Measurements from ENCODE around the gene WDR88.

Gene WDR88

GRCh38 chr19:33132021-33132420, at the start of gene WDR88:
Gene WDR88 (plus strand): TSS chr19:33132114. CDS start chr19:33132170, 56 bp downstream.
- no peaks in the 10 kb centered on the region for H3K27me3 ChIP-seq (ENCODE audit: low read depth, low read length)
- no peak for TF ChIP-seq EZH2phosphoT487 (IDR thresholded peaks at IDR 0.05; ENCODE audit: low read depth)
- no peak for TF ChIP-seq CTCF (IDR thresholded peaks at IDR 0.05; ENCODE audit: low read depth, low read length)
- H3K79me2 ChIP-seq (ENCODE audit: low read length) = no peaks in the 10 kb centered on the region
- H2AFZ ChIP-seq (ENCODE audit: low read depth, low read length) = no peak within 1 kb of the TSS
- no peak within 1 kb of the TSS for H3K27ac ChIP-seq (ENCODE audit: low read length)
- H3K4me2 ChIP-seq (ENCODE audit: low read length) = no peak within 1 kb of the TSS
- H3K36me3 ChIP-seq (replicated peaks; ENCODE audit: low read depth, low read length) = peaks cover 3% of the 10 kb centered on the region
- H3K9ac ChIP-seq (ENCODE audit: low read length) = no peak within 1 kb of the TSS
- H4K20me1 ChIP-seq (ENCODE audit: insufficient read depth, low read length) = no peaks in the 10 kb centered on the region
- no peaks in the 10 kb centered on the region for H3K9me3 ChIP-seq (ENCODE audit: insufficient read depth, low read length)
- H3K4me3 ChIP-seq (ENCODE audit: low read length) = no peak within 1 kb of the TSS
- H3K4me1 ChIP-seq (ENCODE audit: low read length) = no peaks in the 10 kb centered on the region

- Histone ChIP-seq H3K27me3 (ENCODE audit: low read depth, low read length) (no peaks in the 10 kb centered on the region), H3K36me3 (replicated peaks; ENCODE audit: low read depth, low read length) (peaks cover 4% of the 10 kb centered on the region), H3K9ac (ENCODE audit: low read length) (no peak overlapping the region), H3K9me3 (ENCODE audit: insufficient read depth, low read length) (no peaks in the 10 kb centered on the region), H3K4me1 (ENCODE audit: low read length) (peaks cover 8% of the 10 kb centered on the region), H2AFZ (ENCODE audit: low read depth, low read length) (no peak overlapping the region), H3K4me2 (ENCODE audit: low read length) (no peak overlapping the region), H3K27ac (ENCODE audit: low read length) (no peak overlapping the region), H4K20me1 (ENCODE audit: insufficient read depth, low read length) (no peaks in the 10 kb centered on the region), H3K4me3 (ENCODE audit: low read length) (no peak overlapping the region), H3K79me2 (ENCODE audit: low read length) (peaks cover 15% of the 10 kb centered on the region)
- TF ChIP-seq CTCF (IDR thresholded peaks at IDR 0.05; ENCODE audit: low read depth, low read length) (no peak), EZH2phosphoT487 (IDR thresholded peaks at IDR 0.05; ENCODE audit: low read depth) (no peak)
Observed at GRCh38 chr19:33085570-33086128, 46.3 kb upstream of the WDR88 start.

- Histone ChIP-seq H3K36me3 (replicated peaks; ENCODE audit: low read depth, low read length) (peaks cover 7% of the 10 kb centered on the region), H4K20me1 (ENCODE audit: insufficient read depth, low read length) (no peaks in the 10 kb centered on the region), H3K4me1 (ENCODE audit: low read length) (peaks cover 5% of the 10 kb centered on the region), H3K9ac (ENCODE audit: low read length) (no peak overlapping the region), H3K79me2 (ENCODE audit: low read length) (peaks cover 7% of the 10 kb centered on the region), H2AFZ (ENCODE audit: low read depth, low read length) (no peak overlapping the region), H3K4me2 (ENCODE audit: low read length) (no peak overlapping the region), H3K9me3 (ENCODE audit: insufficient read depth, low read length) (no peaks in the 10 kb centered on the region), H3K27ac (ENCODE audit: low read length) (no peak overlapping the region), H3K27me3 (ENCODE audit: low read depth, low read length) (no peaks in the 10 kb centered on the region), H3K4me3 (ENCODE audit: low read length) (no peak overlapping the region)
- TF ChIP-seq EZH2phosphoT487 (IDR thresholded peaks at IDR 0.05; ENCODE audit: low read depth) = no peak
- TF ChIP-seq CTCF (IDR thresholded peaks at IDR 0.05; ENCODE audit: low read depth, low read length) = no peak
Observed at GRCh38 chr19:33086955-33087354, 45.0 kb upstream of the WDR88 start.

- Histone ChIP-seq H3K36me3 (replicated peaks; ENCODE audit: low read depth, low read length) (peaks cover 13% of the 10 kb centered on the region), H3K4me2 (ENCODE audit: low read length) (no peak overlapping the region), H2AFZ (ENCODE audit: low read depth, low read length) (no peak overlapping the region), H3K4me1 (ENCODE audit: low read length) (no peaks in the 10 kb centered on the region), H3K27ac (ENCODE audit: low read length) (no peak overlapping the region), H3K4me3 (ENCODE audit: low read length) (no peak overlapping the region), H3K9ac (ENCODE audit: low read length) (no peak overlapping the region), H4K20me1 (ENCODE audit: insufficient read depth, low read length) (no peaks in the 10 kb centered on the region), H3K9me3 (ENCODE audit: insufficient read depth, low read length) (no peaks in the 10 kb centered on the region), H3K27me3 (ENCODE audit: low read depth, low read length) (no peaks in the 10 kb centered on the region), H3K79me2 (ENCODE audit: low read length) (no peaks in the 10 kb centered on the region)
- TF ChIP-seq EZH2phosphoT487 (IDR thresholded peaks at IDR 0.05; ENCODE audit: low read depth) = no peak
Observed at GRCh38 chr19:33089010-33089409, 42.9 kb upstream of the WDR88 start.
